H9 (cell line): ENCODE measurements around the gene NTF3. TPM values are rescaled to one million over a fixed set of nuclear protein-coding genes. Genes with fewer than 3 reads are reported as not detected.

ENCODE experiments used
- DNase-seq: peaks from one replicate; pipeline ENCODE4 v3.0.0-alpha.2; 2017
- H2AFZ ChIP-seq: one replicate; pipeline ENCODE4 v1.6.1; 2013; ENCODE audit warnings: mild to moderate bottlenecking, low read length, control low read depth, moderate library complexity
- H2AK5ac ChIP-seq: 2 replicates; pipeline ENCODE4 v1.6.1; 2013; ENCODE audit warnings: low read length, control low read depth, mixed read lengths; ENCODE audit not compliant: insufficient read length
- H2BK120ac ChIP-seq: one replicate; pipeline ENCODE4 v1.6.1; 2013; ENCODE audit warnings: low read depth, mild to moderate bottlenecking, low read length, control low read depth, inconsistent platforms; ENCODE audit not compliant: poor library complexity, severe bottlenecking
- H2BK12ac ChIP-seq: 2 replicates; pipeline ENCODE4 v1.6.1; 2013; ENCODE audit warnings: low read length, control low read depth, mixed read lengths, low read depth; ENCODE audit not compliant: insufficient read length
- H2BK15ac ChIP-seq: 2 replicates; pipeline ENCODE4 v1.6.1; 2013; ENCODE audit warnings: low read depth, low read length, control low read depth
- H2BK20ac ChIP-seq: one replicate; pipeline ENCODE4 v1.6.1; 2013; ENCODE audit warnings: low read depth, mild to moderate bottlenecking, low read length, control low read depth, inconsistent platforms; ENCODE audit not compliant: poor library complexity, severe bottlenecking
- H2BK5ac ChIP-seq: 2 replicates; pipeline ENCODE4 v1.6.1; 2013; ENCODE audit warnings: low read length, control low read depth, mixed read lengths; ENCODE audit not compliant: insufficient read length
- H3K14ac ChIP-seq: 2 replicates; pipeline ENCODE4 v1.6.1; 2013; ENCODE audit warnings: low read length, control low read depth; ENCODE audit not compliant: insufficient read depth
- H3K18ac ChIP-seq: 2 replicates; pipeline ENCODE4 v1.6.1; 2013; ENCODE audit warnings: low read depth, mild to moderate bottlenecking, mixed read lengths, low read length, control low read depth; ENCODE audit not compliant: insufficient read length
- H3K23ac ChIP-seq: 2 replicates; pipeline ENCODE4 v1.6.1; 2013; ENCODE audit warnings: low read length, control low read depth, mixed read lengths, low read depth; ENCODE audit not compliant: insufficient read length
- H3K23me2 ChIP-seq: 2 replicates; pipeline ENCODE4 v1.6.1; 2013; ENCODE audit warnings: low read depth, mild to moderate bottlenecking, mixed read lengths, low read length, control low read depth; ENCODE audit not compliant: insufficient read length, poor library complexity, severe bottlenecking
- H3K27ac ChIP-seq: 2 replicates; pipeline ENCODE4 v1.5.1; 2013; ENCODE audit warnings: low read length, control low read depth, mixed read lengths, low read depth; ENCODE audit not compliant: insufficient read length
- H3K27me3 ChIP-seq: 2 replicates; pipeline ENCODE4 v1.6.1; 2013; ENCODE audit warnings: low read length, control low read depth, inconsistent platforms; ENCODE audit not compliant: insufficient read depth
- H3K4ac ChIP-seq: 2 replicates; pipeline ENCODE4 v1.6.1; 2013; ENCODE audit warnings: low read depth, mild to moderate bottlenecking, control low read depth, inconsistent platforms, low read length, moderate library complexity
- H3K4me1 ChIP-seq: 2 replicates; pipeline ENCODE4 v1.6.1; 2013; ENCODE audit warnings: low read length, control low read depth, inconsistent platforms; ENCODE audit not compliant: insufficient read depth
- H3K4me2 ChIP-seq: 2 replicates; pipeline ENCODE4 v1.6.1; 2013; ENCODE audit warnings: low read length, control low read depth, mixed read lengths; ENCODE audit not compliant: insufficient read length, insufficient read depth
- H3K56ac ChIP-seq: 2 replicates; pipeline ENCODE4 v1.6.1; 2013; ENCODE audit warnings: low read depth, mild to moderate bottlenecking, mixed read lengths, low read length, control low read depth; ENCODE audit not compliant: insufficient read length
- H3K79me1 ChIP-seq: 2 replicates; pipeline ENCODE4 v1.6.1; 2013; ENCODE audit warnings: low read depth, mild to moderate bottlenecking, moderate library complexity, low read length, control low read depth, inconsistent platforms; ENCODE audit not compliant: insufficient read depth, poor library complexity, severe bottlenecking
- H3K79me2 ChIP-seq: 2 replicates; pipeline ENCODE4 v1.6.1; 2013; ENCODE audit warnings: low read length, control low read depth, inconsistent platforms; ENCODE audit not compliant: insufficient read depth
- H3K9ac ChIP-seq: 2 replicates; pipeline ENCODE4 v1.6.1; 2013; ENCODE audit warnings: low read length, control low read depth, mixed read lengths; ENCODE audit not compliant: insufficient read length; ENCODE audit errors: extremely low read depth
- H3K9me3 ChIP-seq: one replicate; pipeline ENCODE4 v1.6.1; 2013; ENCODE audit warnings: low read depth, low read length, inconsistent platforms; ENCODE audit not compliant: control insufficient read depth
- H3T11ph ChIP-seq: one replicate; pipeline ENCODE4 v1.6.1; 2013; ENCODE audit warnings: mild to moderate bottlenecking, low read length, control low read depth, inconsistent platforms
- H4K20me1 ChIP-seq: one replicate; pipeline ENCODE4 v1.6.1; 2013; ENCODE audit not compliant: control insufficient read depth, insufficient read length, insufficient read depth
- H4K5ac ChIP-seq: 2 replicates; pipeline ENCODE4 v1.6.1; 2013; ENCODE audit warnings: low read depth, mild to moderate bottlenecking, mixed read lengths, low read length, control low read depth; ENCODE audit not compliant: insufficient read length
- H4K8ac ChIP-seq: replicated peaks from 2 replicates; pipeline ENCODE4 v1.6.1; 2013; ENCODE audit warnings: low read length, control low read depth, mixed read lengths, low read depth; ENCODE audit not compliant: insufficient read length
- H4K91ac ChIP-seq: 2 replicates; pipeline ENCODE4 v1.6.1; 2013; ENCODE audit warnings: low read depth, mild to moderate bottlenecking, moderate library complexity, mixed read lengths, low read length, control low read depth; ENCODE audit not compliant: insufficient read length
- H3K27ac Mint-ChIP-seq, 3 experiments: 2 replicates in 2 of 3; 3 replicates in 1 of 3; pipeline ENCODE4 v1.8.0; 2020 to 2021; ENCODE audit warnings: mixed read lengths in 3 of 3, mild to moderate bottlenecking in 1 of 3, moderate library complexity in 1 of 3
- H3K27me3 Mint-ChIP-seq: 2 replicates; pipeline ENCODE4 v1.8.0; 2021; ENCODE audit warnings: low read depth, mild to moderate bottlenecking, moderate library complexity, mixed read lengths
- H3K36me3 Mint-ChIP-seq, 3 experiments: 2 replicates in 2 of 3; 3 replicates in 1 of 3; pipeline ENCODE4 v1.8.0; 2020 to 2021; ENCODE audit warnings: low read depth in 3 of 3, mixed read lengths in 3 of 3; ENCODE audit not compliant: insufficient read depth in 1 of 3
- H3K4me1 Mint-ChIP-seq, 2 experiments: 2 replicates each; pipeline ENCODE4 v1.8.0; 2020; ENCODE audit warnings: mixed read lengths in 2 of 2
- H3K4me3 Mint-ChIP-seq, 2 experiments: 2 replicates in 1 of 2; 3 replicates in 1 of 2; pipeline ENCODE4 v1.8.0; 2020 to 2021; ENCODE audit warnings: mild to moderate bottlenecking in 2 of 2, mixed read lengths in 2 of 2, moderate library complexity in 1 of 2
- H3K9me3 Mint-ChIP-seq, 2 experiments: 2 replicates in 1 of 2; 3 replicates in 1 of 2; pipeline ENCODE4 v1.8.0; 2020; ENCODE audit warnings: mild to moderate bottlenecking in 2 of 2, mixed read lengths in 2 of 2, moderate library complexity in 1 of 2
- CTCF ChIP-seq: fragments of 200-600 bp; sonication (generic); conservative IDR thresholded peaks from 3 replicates; pipeline ENCODE4 v1.8.0; 2021; ENCODE audit warnings: antibody characterized with exemption, mild to moderate bottlenecking
- WGBS: extraction: QIAGEN DNeasy Blood & Tissue Kit; methylation state at CpG from one replicate; pipeline ENCODE4 v1.1.7; 2013; ENCODE audit warnings: missing lambda C conversion rate, low lambda C conversion rate, mixed read lengths; ENCODE audit not compliant: insufficient read length; ENCODE audit errors: extremely low coverage; 5-methylcytosine and 5-hydroxymethylcytosine counted together
- total RNA-seq: library from RNA; stranded (reverse); gene quantifications from 2 replicates; pipeline ENCODE4 v1.2.1, GENCODE V29; 2021

NTF3 gene
- total RNA-seq, 1 experiment from 2014 or later: 0.48 TPM

- no peaks in the 10 kb centered on the region for H3K27me3 ChIP-seq
- Mint-ChIP-seq H3K4me3 (no peak overlapping the region), H3K4me1 (peaks cover 8 to 10% of the 10 kb centered on the region in 2 experiments), H3K36me3 (no peaks in the 10 kb centered on the region), H3K27ac (no peak overlapping the region), H3K9me3 (no peaks in the 10 kb centered on the region; a peak in 1 of 5 replicates), H3K27me3 (peaks cover 3% of the 10 kb centered on the region)
- no peak for DNase-seq
- no peak overlapping the region for H3K18ac ChIP-seq
- no peaks in the 10 kb centered on the region for H3K9me3 ChIP-seq
- H3K56ac ChIP-seq: no peak overlapping the region
- H3K4me1 ChIP-seq: no peaks in the 10 kb centered on the region
- no peak overlapping the region for H2BK15ac ChIP-seq
- no peak overlapping the region for H4K5ac ChIP-seq
- no peak overlapping the region for H2AFZ ChIP-seq
- H4K91ac ChIP-seq: no peak overlapping the region
- no peak overlapping the region for H2BK5ac ChIP-seq
- no peak overlapping the region for H2AK5ac ChIP-seq
- H3K79me2 ChIP-seq: no peaks in the 10 kb centered on the region
- no peak overlapping the region for H3K23ac ChIP-seq
- no peak overlapping the region for H2BK20ac ChIP-seq
- TF ChIP-seq CTCF: no peak
- no peak overlapping the region for H3T11ph ChIP-seq
- H4K20me1 ChIP-seq: no peaks in the 10 kb centered on the region
- H2BK120ac ChIP-seq: no peak overlapping the region
- H3K79me1 ChIP-seq: no peaks in the 10 kb centered on the region
- H3K14ac ChIP-seq: no peak overlapping the region; the same call in 1 of the 2 replicates
- WGBS: no CpG with 5 or more reads among the region's 28 CpGs
- no peak overlapping the region for H2BK12ac ChIP-seq
- no peak overlapping the region for H3K4ac ChIP-seq
- no peaks in the 10 kb centered on the region for H3K23me2 ChIP-seq
- no peak overlapping the region for H4K8ac ChIP-seq
- no peak overlapping the region for H3K9ac ChIP-seq
- H3K4me2 ChIP-seq: no peak overlapping the region
- H3K27ac ChIP-seq: no peak overlapping the region
Observed at GRCh38 chr12:5494343-5494742, 62.4 kb downstream of the NTF3 start.
